Lower lobe of right lung (tissue), 2 donors: ENCODE data around the gene TMEM242. TPM values are rescaled to one million over a fixed set of nuclear protein-coding genes. Genes with fewer than 3 reads are reported as not detected.

Source experiments
- ATAC-seq, 2 donors: fragments of 200-7000 bp; cut with Tn5 transposase; one replicate each; pipeline ENCODE4 v1.9.1; 2020 to 2022; ENCODE audit warnings: mild to moderate bottlenecking in 2 of 2, moderate library complexity in 2 of 2
- DNase-seq: peaks from one replicate; pipeline ENCODE4 v3.0.0-alpha.2; 2020
- H3K27ac ChIP-seq: fragments of 200-600 bp; one replicate; pipeline ENCODE4 v1.8.0; 2022
- H3K27me3 ChIP-seq: fragments of 200-600 bp; one replicate; pipeline ENCODE4 v1.8.0; 2022; ENCODE audit warnings: low read depth
- H3K36me3 ChIP-seq: fragments of 200-600 bp; one replicate; pipeline ENCODE4 v1.8.0; 2022; ENCODE audit warnings: mild to moderate bottlenecking
- H3K4me1 ChIP-seq: fragments of 200-600 bp; one replicate; pipeline ENCODE4 v1.8.0; 2022
- H3K4me3 ChIP-seq: fragments of 200-600 bp; one replicate; pipeline ENCODE4 v1.8.0; 2022; ENCODE audit warnings: mild to moderate bottlenecking
- H3K9me3 ChIP-seq: fragments of 200-600 bp; one replicate; pipeline ENCODE4 v1.8.0; 2022
- CTCF ChIP-seq: fragments of 200-600 bp; IDR thresholded peaks from one replicate; pipeline ENCODE4 v1.8.0; 2022; ENCODE audit warnings: antibody characterized with exemption, mild to moderate bottlenecking
- intact Hi-C: fragments of 100-400 bp; cut with DNase I; formaldehyde crosslinking; loops from one replicate; pipeline ENCODE4 v1.11.0; 2022
- total RNA-seq: library from RNA; stranded (reverse); fragmentation: NEBNext Ultra II Directional; extraction: Animal tissue kit (Norgen Biotek cat#: 25700); gene quantifications from one replicate; pipeline ENCODE4 v1.2.1, GENCODE V29; 2021
- donor health status: DM: no; HTN: yes; CAD: no; lungs with severe emphysema.

Gene TMEM242
- total RNA-seq, 1 donor from 2014 or later = 10.9 TPM

GRCh38 chr6:157287923-157288322 is 35.4 kb downstream of the TMEM242 start:
- intact Hi-C loops = no loop called here
- H3K27me3 ChIP-seq = no peaks in the 10 kb centered on the region
- no peak for TF ChIP-seq CTCF
- no peaks in the 10 kb centered on the region for H3K9me3 ChIP-seq
- no peak for DNase-seq
- no peak overlapping the region for H3K27ac ChIP-seq
- peaks cover 31% of the 10 kb centered on the region for H3K36me3 ChIP-seq
- no peaks in the 10 kb centered on the region for H3K4me1 ChIP-seq
- H3K4me3 ChIP-seq = no peak overlapping the region
- ATAC-seq = no peak

DNA sequence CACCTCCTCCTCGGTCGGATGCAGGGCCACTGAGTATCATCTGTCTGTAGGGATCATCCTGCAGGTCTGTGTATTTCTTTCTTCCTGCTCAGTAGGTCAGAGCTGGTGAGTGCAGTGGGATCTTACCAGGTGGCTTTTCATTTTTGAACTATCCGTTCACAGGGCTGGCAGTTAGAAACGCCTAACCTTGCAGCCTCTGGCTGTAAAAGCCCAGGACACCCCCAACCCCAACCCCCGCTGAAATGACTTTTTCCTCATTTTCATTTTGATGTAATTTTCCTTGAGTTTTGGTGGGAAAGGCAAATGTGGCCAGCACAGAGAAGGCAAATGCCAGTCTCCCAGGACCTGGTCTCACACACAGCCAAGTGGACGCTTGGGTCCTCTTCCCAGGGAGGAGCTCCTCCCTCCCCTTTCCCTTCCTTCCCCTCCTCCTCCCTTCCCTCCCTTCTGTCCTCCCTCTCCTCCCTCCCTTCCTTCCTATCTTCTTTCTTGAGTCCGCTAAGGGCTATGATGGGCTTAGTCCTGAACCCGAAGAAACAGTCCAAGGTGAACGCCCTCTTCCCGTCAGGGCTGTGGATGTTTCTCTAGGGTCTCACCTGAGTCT is 36.0 kb downstream of the TMEM242 start:
- no peak for DNase-seq
- Histone ChIP-seq H3K27me3 (no peaks in the 10 kb centered on the region), H3K4me1 (no peaks in the 10 kb centered on the region), H3K36me3 (peaks cover 26% of the 10 kb centered on the region), H3K27ac (no peak overlapping the region), H3K9me3 (no peaks in the 10 kb centered on the region), H3K4me3 (no peak overlapping the region)
- no peak for ATAC-seq
- no peak for TF ChIP-seq CTCF
- intact Hi-C loops = no loop called here

DNA sequence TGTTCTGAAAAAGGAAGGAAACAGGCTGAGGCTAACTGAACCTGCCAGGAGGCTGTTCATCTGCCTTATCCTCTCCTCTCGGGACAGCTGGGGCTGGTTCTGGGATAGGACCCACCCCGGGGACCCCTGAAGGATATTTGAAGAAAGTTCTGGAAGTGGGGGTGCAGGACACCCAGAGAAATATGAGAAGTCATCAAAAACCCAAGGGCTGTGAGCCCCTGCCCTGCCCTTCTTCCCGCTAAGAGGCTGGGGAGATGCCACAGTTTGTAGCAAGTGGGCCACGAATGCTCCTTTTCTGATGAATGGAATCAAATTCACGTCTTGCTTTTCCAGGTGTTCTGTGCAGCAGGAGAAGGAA is 37.9 kb downstream of the TMEM242 start:
- Histone ChIP-seq H3K27me3 (no peaks in the 10 kb centered on the region), H3K9me3 (no peaks in the 10 kb centered on the region), H3K4me1 (no peaks in the 10 kb centered on the region), H3K27ac (no peak overlapping the region), H3K36me3 (peaks cover 8% of the 10 kb centered on the region), H3K4me3 (no peak overlapping the region)
- DNase-seq (no peak), ATAC-seq (no peak)
- TF ChIP-seq CTCF = no peak
- intact Hi-C loops = no loop called here

DNA sequence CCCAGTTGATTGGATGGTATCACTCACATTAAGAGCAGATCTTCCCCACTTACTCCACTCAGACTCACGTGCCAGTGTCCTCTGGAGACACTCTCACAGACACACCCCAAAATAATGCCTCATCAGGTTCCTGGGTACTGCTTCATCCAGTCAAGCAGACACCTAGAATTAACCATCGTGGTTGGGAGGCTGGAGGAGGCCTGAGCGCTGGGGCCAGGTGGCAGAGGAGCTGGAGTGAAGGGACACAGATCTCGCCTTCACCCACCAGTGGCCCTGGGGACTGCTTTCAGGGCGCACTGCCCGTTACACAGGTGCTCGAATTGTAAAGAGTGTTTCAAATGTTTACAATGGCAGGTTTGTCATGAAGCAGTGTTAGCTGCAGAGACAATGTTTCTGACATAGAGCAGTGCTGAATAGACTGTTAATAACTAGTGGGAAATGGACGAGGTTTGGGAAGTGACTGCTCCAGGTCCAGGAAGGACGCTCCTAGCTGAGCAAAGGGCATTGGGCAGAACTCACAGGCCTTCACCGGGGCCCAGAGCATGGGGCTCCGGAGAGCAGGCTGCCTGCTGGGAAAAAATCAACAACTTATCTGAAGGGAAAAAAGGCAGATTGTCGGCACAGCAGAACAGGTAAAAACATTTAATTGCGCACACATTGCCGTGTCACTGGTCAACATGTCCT is 38.4 kb downstream of the TMEM242 start:
- Histone ChIP-seq H3K9me3 (no peaks in the 10 kb centered on the region), H3K36me3 (peaks cover 3% of the 10 kb centered on the region), H3K4me3 (no peak overlapping the region), H3K27me3 (no peaks in the 10 kb centered on the region), H3K4me1 (no peaks in the 10 kb centered on the region), H3K27ac (no peak overlapping the region)
- no peak for TF ChIP-seq CTCF
- DNase-seq (no peak), ATAC-seq (no peak)
- intact Hi-C loops = no loop called here

GRCh38 chr6:157283900-157284737 is 39.2 kb downstream of the TMEM242 start:
- Histone ChIP-seq H3K4me1 (no peaks in the 10 kb centered on the region), H3K36me3 (no peaks in the 10 kb centered on the region), H3K27me3 (no peaks in the 10 kb centered on the region), H3K4me3 (no peak overlapping the region), H3K27ac (no peak overlapping the region), H3K9me3 (no peaks in the 10 kb centered on the region)
- no peak for ATAC-seq
- no peak for DNase-seq
- intact Hi-C loops = no loop called here
- TF ChIP-seq CTCF = no peak
